HUES48 (cell line): ENCODE data around the gene CENPA.
A peak's percentile ranks its signal among the peaks of the same experiment; 100 is the strongest.

Experiments
- H3K27ac ChIP-seq: one replicate; pipeline ENCODE4 v1.7.0; 2013; ENCODE audit warnings: low read depth, low read length, inconsistent platforms
- H3K27me3 ChIP-seq: 2 replicates; pipeline ENCODE4 v1.6.1; 2013; ENCODE audit warnings: mild to moderate bottlenecking, low read length; ENCODE audit not compliant: control insufficient read depth, insufficient read depth
- H3K36me3 ChIP-seq: 2 replicates; pipeline ENCODE4 v1.6.1; 2013; ENCODE audit warnings: low read length; ENCODE audit not compliant: control insufficient read depth, insufficient read depth
- H3K4me1 ChIP-seq: 2 replicates; pipeline ENCODE4 v1.6.1; 2013; ENCODE audit warnings: mild to moderate bottlenecking, low read length; ENCODE audit not compliant: control insufficient read depth, insufficient read depth
- H3K4me3 ChIP-seq: 2 replicates; pipeline ENCODE4 v1.5.1; 2013; ENCODE audit warnings: mild to moderate bottlenecking, low read depth, low read length
- H3K9ac ChIP-seq: 2 replicates; pipeline ENCODE4 v1.6.1; 2013; ENCODE audit warnings: mild to moderate bottlenecking, low read depth, low read length, moderate library complexity
- H3K9me3 ChIP-seq: 2 replicates; pipeline ENCODE4 v1.6.1; 2013; ENCODE audit warnings: low read length; ENCODE audit not compliant: control insufficient read depth, insufficient read depth

CENPA gene

DNA sequence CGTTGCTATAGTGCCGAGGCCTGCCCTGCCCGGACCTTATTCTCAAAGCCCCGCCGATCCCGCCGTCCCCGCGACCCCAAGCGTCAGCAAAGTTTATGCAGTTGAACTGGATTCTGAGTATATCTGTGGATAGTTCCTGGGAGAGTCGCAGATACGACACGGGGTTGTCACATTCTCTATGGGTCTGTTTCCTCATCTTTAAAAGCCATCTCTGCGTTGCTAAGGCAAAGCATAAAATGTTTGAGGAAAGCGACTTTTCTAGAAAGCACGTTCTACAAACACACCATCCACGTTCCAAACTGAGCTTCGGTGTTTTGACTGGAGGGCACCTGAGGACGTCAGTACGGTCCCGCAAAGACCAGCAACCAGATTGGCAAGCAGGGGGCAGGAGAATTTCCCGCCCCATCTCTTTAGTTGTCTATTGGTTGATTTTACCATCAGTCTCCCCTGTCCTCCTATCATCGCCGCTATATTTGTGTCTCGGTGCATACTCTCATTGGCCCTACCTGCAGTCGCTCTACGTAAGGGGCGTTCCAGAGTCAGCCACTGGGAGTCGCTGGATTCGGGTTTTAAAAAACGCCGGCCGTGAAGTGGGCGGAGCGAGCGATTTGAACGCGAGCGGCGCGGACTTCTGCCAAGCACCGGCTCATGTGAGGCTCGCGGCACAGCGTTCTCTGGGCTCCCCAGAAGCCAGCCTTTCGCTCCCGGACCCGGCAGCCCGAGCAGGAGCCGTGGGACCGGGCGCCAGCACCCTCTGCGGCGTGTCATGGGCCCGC, at the start of gene CENPA:
Gene CENPA (plus strand): TSS at position 626 of the 776 bp plus-strand sequence. CDS start 141 bp downstream, at position 767.
- peak within 1 kb of the TSS; percentile 62 for H3K9ac ChIP-seq
- H3K4me1 ChIP-seq = no peaks in the 10 kb centered on the region
- H3K9me3 ChIP-seq = no peaks in the 10 kb centered on the region
- peak within 1 kb of the TSS; percentile 78 for H3K4me3 ChIP-seq
- peaks cover 7% of the 10 kb centered on the region; the same call in 1 of the 2 replicates for H3K27me3 ChIP-seq
- H3K36me3 ChIP-seq = peaks cover 12% of the 10 kb centered on the region
- peak within 1 kb of the TSS; percentile 85 for H3K27ac ChIP-seq

DNA sequence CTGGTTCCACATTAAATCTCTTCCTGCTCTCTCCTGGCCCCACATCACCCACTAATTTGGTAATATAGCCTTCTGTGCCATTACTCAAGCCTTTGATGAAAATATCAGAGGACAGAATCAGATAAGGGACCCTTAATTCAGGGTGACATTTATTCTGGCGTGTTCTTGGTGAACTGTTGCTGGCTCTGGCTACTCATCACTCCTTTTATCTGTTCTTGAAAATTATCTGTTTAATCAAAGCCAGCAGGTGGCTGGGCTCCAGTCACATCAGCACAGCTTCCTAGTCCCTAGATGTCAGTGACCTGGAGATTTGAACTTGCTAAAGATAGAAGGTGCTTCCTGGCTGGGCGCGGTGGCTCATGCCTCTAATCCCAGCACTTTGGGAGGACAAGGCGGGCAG, 48.6 kb upstream of the CENPA start:
- no peaks in the 10 kb centered on the region for H3K27me3 ChIP-seq
- H3K27ac ChIP-seq = no peak overlapping the region
- no peaks in the 10 kb centered on the region for H3K36me3 ChIP-seq
- no peaks in the 10 kb centered on the region for H3K9me3 ChIP-seq
- H3K4me3 ChIP-seq = no peak overlapping the region
- no peak overlapping the region for H3K9ac ChIP-seq
- no peaks in the 10 kb centered on the region for H3K4me1 ChIP-seq

DNA sequence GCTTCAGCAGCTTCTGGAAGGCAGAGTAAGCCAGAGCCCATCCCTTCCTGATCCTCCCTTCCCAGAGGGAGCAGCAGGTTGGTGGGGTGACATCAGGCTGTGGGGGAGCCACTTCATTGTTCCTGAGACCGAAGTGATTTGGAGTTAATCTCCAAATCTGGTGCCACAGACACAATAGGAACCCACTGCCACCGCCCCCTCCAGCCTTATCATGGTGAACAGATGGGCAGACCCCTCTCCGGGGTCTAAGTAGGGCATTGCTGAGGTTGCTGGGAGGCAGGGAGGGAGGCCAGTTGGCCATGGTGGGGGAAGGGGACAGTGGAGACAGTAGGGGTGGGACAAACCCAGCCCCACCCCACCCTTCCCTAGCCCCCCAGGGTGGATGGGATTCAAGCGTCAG, 47.4 kb upstream of the CENPA start:
- no peak overlapping the region for H3K27ac ChIP-seq
- H3K9ac ChIP-seq = no peak overlapping the region
- no peaks in the 10 kb centered on the region for H3K4me1 ChIP-seq
- H3K36me3 ChIP-seq = no peaks in the 10 kb centered on the region
- no peaks in the 10 kb centered on the region for H3K27me3 ChIP-seq
- no peak overlapping the region for H3K4me3 ChIP-seq
- H3K9me3 ChIP-seq = no peaks in the 10 kb centered on the region

DNA sequence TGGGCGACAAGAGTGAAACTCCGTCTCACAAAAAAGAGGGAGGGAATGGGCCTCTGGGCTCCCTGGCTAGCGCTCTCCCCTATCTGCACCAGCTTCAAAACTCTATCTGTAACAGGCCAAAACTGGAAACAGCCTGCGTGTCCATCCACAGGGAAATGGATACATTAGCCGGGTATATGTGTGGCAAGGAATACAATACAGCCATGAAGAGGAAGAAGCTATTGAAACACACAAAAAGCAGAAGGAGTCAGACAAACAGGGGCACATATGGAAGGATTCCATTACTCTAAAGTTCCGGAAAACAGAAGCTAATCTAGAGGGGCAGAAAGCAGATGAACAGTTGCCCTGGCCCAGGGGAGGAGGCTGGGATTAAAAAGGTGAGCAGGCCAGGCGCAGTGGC, 46.3 kb upstream of the CENPA start:
- no peak overlapping the region for H3K9ac ChIP-seq
- no peaks in the 10 kb centered on the region for H3K27me3 ChIP-seq
- H3K4me3 ChIP-seq = no peak overlapping the region
- no peaks in the 10 kb centered on the region for H3K9me3 ChIP-seq
- H3K27ac ChIP-seq = no peak overlapping the region
- no peaks in the 10 kb centered on the region for H3K4me1 ChIP-seq
- H3K36me3 ChIP-seq = no peaks in the 10 kb centered on the region

DNA sequence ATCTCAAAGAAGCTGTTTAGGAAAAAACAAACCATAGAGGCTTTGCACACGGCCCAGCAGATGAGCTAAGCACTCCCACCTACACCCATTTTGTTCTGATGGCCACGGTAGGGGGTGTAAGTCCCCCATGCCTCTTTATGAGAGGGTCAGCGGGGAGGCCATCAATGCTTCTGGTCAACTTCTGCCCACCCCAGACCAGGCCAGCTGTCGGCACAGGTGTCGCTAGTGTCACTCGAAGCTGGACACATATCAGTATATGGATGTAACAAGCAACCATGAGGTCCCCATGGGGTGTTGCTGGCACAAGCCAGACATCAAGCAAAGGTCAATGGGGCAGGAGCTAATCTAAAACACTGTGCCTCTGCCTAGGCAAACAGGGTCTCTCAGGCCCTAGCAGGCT, 45.5 kb upstream of the CENPA start:
- no peak overlapping the region for H3K27ac ChIP-seq
- H3K36me3 ChIP-seq = no peaks in the 10 kb centered on the region
- H3K9me3 ChIP-seq = no peaks in the 10 kb centered on the region
- H3K4me1 ChIP-seq = no peaks in the 10 kb centered on the region
- no peak overlapping the region for H3K4me3 ChIP-seq
- no peaks in the 10 kb centered on the region for H3K27me3 ChIP-seq
- no peak overlapping the region for H3K9ac ChIP-seq

DNA sequence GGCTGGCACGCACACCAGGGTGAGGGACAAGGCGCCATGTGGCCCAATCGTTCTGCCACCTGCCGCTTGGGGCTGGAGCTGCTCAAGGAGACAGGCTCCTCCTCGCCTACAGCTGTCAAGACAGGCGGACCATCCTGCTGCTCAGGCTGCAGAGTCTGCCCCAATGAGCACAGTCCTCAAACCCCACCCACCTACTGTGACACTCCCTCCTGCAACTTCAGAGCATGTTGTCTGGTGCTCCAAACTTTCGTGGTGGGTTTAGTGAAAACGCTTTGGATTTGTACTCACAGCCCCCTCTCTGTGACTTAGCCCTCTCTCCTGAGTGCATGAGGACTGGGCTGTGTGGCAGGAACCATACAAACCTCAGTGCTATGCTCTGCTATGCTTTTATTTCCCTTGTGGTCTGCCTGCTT, 45.0 kb upstream of the CENPA start:
- no peak overlapping the region for H3K27ac ChIP-seq
- no peaks in the 10 kb centered on the region for H3K36me3 ChIP-seq
- no peak overlapping the region for H3K4me3 ChIP-seq

DNA sequence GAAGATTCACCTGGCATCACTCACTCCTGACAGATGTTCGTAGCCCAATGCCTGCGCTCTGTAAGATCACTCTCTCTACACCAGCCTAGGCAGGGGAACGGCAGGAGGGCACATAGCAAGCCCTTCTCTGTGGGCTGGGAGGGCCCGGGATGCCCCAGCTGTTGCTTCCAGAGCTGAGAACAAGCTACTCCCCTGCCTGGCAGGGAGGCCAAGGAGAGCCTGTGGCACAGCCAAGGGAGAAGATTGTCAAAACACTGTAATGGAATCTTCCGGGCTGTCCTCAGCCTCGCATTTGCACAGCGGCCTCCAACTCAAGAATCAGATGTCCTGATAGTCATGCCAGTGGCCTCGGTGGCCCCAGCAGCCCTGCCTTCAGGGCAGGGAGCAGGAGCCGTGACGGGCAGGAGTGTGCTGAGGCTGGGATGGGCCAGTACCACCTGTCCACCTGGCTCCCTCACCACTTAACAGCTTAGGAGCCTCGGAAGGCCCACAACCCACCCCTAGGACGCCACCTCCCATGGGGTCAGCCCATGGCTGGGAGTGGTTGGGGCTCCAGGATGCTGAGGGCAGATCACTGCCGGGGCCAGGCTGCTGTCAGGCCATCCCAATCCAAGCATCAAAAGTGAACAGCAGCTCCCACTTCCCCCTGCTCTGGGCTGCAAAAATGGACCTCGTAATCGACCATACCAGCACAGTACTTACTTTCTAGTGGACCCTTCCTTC, 43.6 kb upstream of the CENPA start:
- Histone ChIP-seq H3K4me3 (no peak overlapping the region), H3K4me1 (no peaks in the 10 kb centered on the region), H3K27me3 (no peaks in the 10 kb centered on the region), H3K9ac (no peak overlapping the region), H3K27ac (no peak overlapping the region), H3K36me3 (no peaks in the 10 kb centered on the region), H3K9me3 (no peaks in the 10 kb centered on the region)

More for the DNA sequence above, 45.0 kb upstream of the CENPA start:
- H3K4me1 ChIP-seq = no peaks in the 10 kb centered on the region
- H3K9me3 ChIP-seq = no peaks in the 10 kb centered on the region
- H3K9ac ChIP-seq = no peak overlapping the region
- H3K27me3 ChIP-seq = no peaks in the 10 kb centered on the region

DNA sequence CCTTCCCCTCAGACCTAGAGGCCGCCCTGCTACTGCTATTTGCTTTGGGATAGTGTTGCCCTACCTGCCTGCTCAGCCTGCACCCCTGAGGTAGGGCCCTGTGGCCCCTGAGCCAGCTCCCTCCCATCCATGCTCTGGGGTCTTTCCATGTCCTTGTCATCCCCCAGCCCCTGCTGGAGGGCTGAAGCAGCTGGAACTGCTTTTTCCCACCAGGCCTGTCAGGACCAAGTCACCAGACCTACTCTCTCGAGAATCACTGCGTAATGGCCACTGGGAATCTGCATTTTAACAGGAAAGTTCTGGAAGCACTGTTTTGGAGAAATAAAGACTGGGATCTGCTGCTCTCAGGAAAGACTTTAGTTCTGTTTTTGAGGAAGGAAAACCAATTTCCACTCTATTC, 42.0 kb upstream of the CENPA start:
- H3K27me3 ChIP-seq = no peaks in the 10 kb centered on the region; the same call in 1 of the 2 replicates
- no peak overlapping the region for H3K27ac ChIP-seq
- no peak overlapping the region for H3K4me3 ChIP-seq
- H3K9me3 ChIP-seq = no peaks in the 10 kb centered on the region
- no peaks in the 10 kb centered on the region for H3K36me3 ChIP-seq
- H3K4me1 ChIP-seq = no peaks in the 10 kb centered on the region
- no peak overlapping the region for H3K9ac ChIP-seq

DNA sequence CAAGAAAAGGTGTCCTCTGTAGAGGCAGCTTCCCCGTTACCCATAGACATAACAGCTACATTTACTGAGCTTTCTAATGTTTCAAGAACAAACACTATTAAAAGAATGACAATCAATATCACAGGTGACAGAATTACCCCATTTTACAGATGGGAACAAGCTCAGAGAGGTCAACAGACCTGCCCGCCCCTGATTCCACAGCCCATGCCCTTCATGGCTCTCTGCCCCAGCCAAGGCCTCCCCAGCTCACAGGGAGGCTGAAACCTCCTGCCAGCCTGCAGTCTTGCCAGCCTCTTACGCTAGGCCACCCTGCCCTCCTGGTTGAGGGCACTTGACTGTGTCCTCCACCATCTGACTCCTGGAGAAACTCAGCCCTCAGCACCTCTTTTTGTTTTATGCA, 40.9 kb upstream of the CENPA start:
- H3K27me3 ChIP-seq = no peaks in the 10 kb centered on the region; the same call in 1 of the 2 replicates
- H3K4me3 ChIP-seq = no peak overlapping the region
- H3K36me3 ChIP-seq = no peaks in the 10 kb centered on the region
- H3K4me1 ChIP-seq = no peaks in the 10 kb centered on the region; the same call in 1 of the 2 replicates
- no peak overlapping the region for H3K27ac ChIP-seq
- H3K9me3 ChIP-seq = no peaks in the 10 kb centered on the region
- H3K9ac ChIP-seq = no peak overlapping the region

DNA sequence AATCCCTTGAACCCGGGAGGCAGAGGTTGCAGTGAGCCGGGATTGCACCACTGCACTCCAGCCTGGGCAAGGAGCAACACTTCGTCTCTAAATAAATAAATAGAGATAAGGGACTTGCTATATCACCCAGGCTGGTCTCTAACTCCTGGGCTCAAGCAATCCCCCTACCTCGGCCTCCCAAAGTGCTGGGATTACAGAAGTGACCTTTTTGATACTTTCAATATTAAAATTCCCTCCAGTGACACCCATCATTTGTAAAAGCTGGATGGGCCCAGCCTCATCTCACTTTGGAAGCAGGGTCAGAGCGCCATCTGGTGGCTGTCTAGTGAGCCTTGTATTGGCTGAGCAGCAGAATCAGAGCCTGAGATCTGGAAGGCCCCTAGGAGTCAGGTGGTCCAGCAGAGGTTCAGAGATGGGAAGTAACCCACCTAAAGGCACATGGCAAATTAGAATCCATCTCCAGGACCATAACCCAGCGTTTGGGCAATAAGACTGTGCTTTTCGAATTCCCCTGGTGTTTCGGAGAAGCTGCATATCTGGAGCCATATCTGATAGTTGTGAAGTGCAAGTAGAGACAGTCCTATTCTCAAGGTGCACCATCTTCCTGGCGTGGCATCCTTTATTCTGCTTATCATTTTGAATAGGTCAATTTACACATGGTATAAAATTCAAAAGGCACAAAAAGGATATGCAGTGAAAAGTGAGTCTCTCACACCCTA, 40.1 kb upstream of the CENPA start:
- H3K9ac ChIP-seq = no peak overlapping the region
- H3K27ac ChIP-seq = no peak overlapping the region
- peaks cover under 1% of the 10 kb centered on the region for H3K27me3 ChIP-seq
- no peaks in the 10 kb centered on the region for H3K9me3 ChIP-seq
- H3K36me3 ChIP-seq = no peaks in the 10 kb centered on the region
- H3K4me3 ChIP-seq = no peak overlapping the region
- H3K4me1 ChIP-seq = peaks cover 3% of the 10 kb centered on the region; the same call in 1 of the 2 replicates
